CD4-positive, CD25-positive, alpha-beta regulatory T cell (primary cell): ENCODE measurements around the gene EIF3K. TPM values are rescaled to one million over a fixed set of nuclear protein-coding genes. Genes with fewer than 3 reads are reported as not detected.
A peak's percentile ranks its signal among the peaks of the same experiment; 100 is the strongest.

Experiments
- ATAC-seq, 2 donors: fragments of 150-1000 bp; cut with Tn5 transposase; one replicate each; pipeline ENCODE4 v1.10.0; 2021; ENCODE audit warnings: low read depth in 2 of 2, moderate number of reproducible peaks in 2 of 2, moderate library complexity in 1 of 2
- DNase-seq, 3 donors: peaks; one replicate each; pipeline versions ENCODE4 v3.0.0 to v3.0.0-alpha.2; 2012 to 2022; ENCODE audit warnings: mixed read lengths in 1 of 3
- H3K27ac ChIP-seq: one replicate; pipeline ENCODE4 v1.7.0; 2013; ENCODE audit warnings: mild to moderate bottlenecking, low read length; ENCODE audit not compliant: insufficient read depth, poor library complexity, severe bottlenecking
- H3K27me3 ChIP-seq: one replicate; pipeline ENCODE4 v1.7.0; 2013; ENCODE audit warnings: low read length; ENCODE audit not compliant: control insufficient read depth, insufficient read depth
- H3K36me3 ChIP-seq: one replicate; pipeline ENCODE4 v1.7.0; 2013; ENCODE audit warnings: mild to moderate bottlenecking, low read length, moderate library complexity; ENCODE audit not compliant: control insufficient read depth, insufficient read depth
- H3K4me1 ChIP-seq: 2 replicates; pipeline ENCODE4 v1.7.0; 2013; ENCODE audit warnings: mild to moderate bottlenecking, low read length; ENCODE audit not compliant: insufficient read depth, control insufficient read depth, poor library complexity, severe bottlenecking
- H3K4me3 ChIP-seq: one replicate; pipeline ENCODE4 v1.7.0; 2013; ENCODE audit warnings: low read depth, mild to moderate bottlenecking, low read length, moderate library complexity
- H3K9me3 ChIP-seq, 2 experiments: 1 replicate in 1 of 2; 2 replicates in 1 of 2; pipeline ENCODE4 v1.7.0; 2013; ENCODE audit warnings: low read length in 2 of 2, mild to moderate bottlenecking in 1 of 2, moderate library complexity in 1 of 2; ENCODE audit not compliant: control insufficient read depth in 2 of 2
- H3K27ac Mint-ChIP-seq, 3 donors: one replicate each; pipeline ENCODE4 v1.8.0; 2020 to 2022; ENCODE audit warnings: mild to moderate bottlenecking in 3 of 3, mixed read lengths in 3 of 3, moderate library complexity in 2 of 3
- H3K27me3 Mint-ChIP-seq: one replicate; pipeline ENCODE4 v1.8.0; 2022; ENCODE audit warnings: mild to moderate bottlenecking, mixed read lengths
- H3K36me3 Mint-ChIP-seq: one replicate; pipeline ENCODE4 v1.8.0; 2020; ENCODE audit warnings: mixed read lengths
- H3K4me1 Mint-ChIP-seq, 4 donors: one replicate each; pipeline ENCODE4 v1.8.0; 2020 to 2022; ENCODE audit warnings: mixed read lengths in 4 of 4, mild to moderate bottlenecking in 1 of 4
- H3K4me3 Mint-ChIP-seq, 4 donors: one replicate each; pipeline ENCODE4 v1.8.0; 2020 to 2022; ENCODE audit warnings: mild to moderate bottlenecking in 4 of 4, mixed read lengths in 4 of 4, moderate library complexity in 3 of 4
- H3K9me3 Mint-ChIP-seq, 7 donors: one replicate each; pipeline ENCODE4 v1.8.0; 2020 to 2022; ENCODE audit warnings: mixed read lengths in 7 of 7, mild to moderate bottlenecking in 3 of 7, moderate library complexity in 2 of 7
- polyA plus RNA-seq, 4 donors: library from polyadenylated mRNA; unstranded; fragments of 300-500 nt; fragmentation: Illumina TruSeq; gene quantifications; one replicate each; pipeline ENCODE4 v1.2.3, GENCODE V29; 2021
- total RNA-seq: library from RNA; stranded (reverse); gene quantifications from one replicate; pipeline ENCODE4 v1.2.3, GENCODE V29; 2022

Gene EIF3K
- total and polyA plus RNA-seq, 5 donors from 2014 or later = 319 to 508 (median 474) TPM

DNA sequence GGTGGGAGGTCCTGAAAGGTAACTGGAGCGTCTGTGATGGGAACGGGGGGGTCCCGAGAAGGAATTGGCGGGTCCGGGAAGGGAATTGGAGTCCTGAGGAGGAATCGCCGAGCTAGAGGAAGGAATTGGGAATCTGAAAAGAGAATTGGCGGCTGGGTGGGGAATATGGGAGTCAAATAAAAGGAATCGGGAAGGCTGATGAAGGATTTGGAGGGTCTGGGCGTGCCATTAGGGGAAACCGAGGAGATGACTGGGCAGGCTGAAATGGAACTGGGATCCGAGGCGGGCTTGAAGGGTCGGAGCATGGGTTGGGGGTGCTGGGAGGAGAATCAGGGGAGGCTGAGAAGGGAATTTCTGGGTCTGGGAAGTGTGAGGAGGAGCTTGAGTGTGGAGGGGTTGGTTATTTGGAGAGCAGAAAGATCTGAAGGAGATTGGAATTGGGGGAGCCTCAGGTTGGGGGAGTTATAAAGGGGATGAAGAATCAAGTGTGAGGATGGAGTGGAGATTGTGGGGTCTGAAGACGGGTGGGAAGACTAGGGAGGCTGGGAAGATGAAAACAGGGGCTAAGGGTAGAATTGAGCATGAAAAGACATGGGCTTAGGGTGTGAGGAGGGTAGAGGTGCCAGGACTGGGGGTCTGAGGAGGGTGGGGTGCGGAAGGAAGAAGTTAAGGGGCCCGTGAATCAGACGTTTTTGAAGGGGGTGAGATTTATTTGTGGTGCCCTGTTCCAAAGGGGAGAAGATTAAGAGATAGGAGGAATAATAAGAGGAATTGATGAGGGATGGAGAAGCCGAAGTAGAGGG is 29.2 kb downstream of the EIF3K start:
- Histone ChIP-seq H3K4me3 (peak overlapping the region; percentile 97), H3K27ac (peak overlapping the region; percentile 71), H3K27me3 (no peaks in the 10 kb centered on the region), H3K9me3 (no peaks in the 10 kb centered on the region), H3K36me3 (no peaks in the 10 kb centered on the region), H3K4me1 (peaks cover 50% of the 10 kb centered on the region)
- ATAC-seq (no peak), DNase-seq (no peak)
- Mint-ChIP-seq H3K4me1 (peaks cover 8 to 54% (median 34%) of the 10 kb centered on the region in 4 donors), H3K9me3 (peaks cover 0 to 2% (median 0%) of the 10 kb centered on the region in 7 donors), H3K27me3 (no peaks in the 10 kb centered on the region), H3K27ac (peak overlapping the region; percentile 95 to 98 (median 95)), H3K4me3 (peak overlapping the region; percentile 91 to 98 (median 96)), H3K36me3 (peaks cover 2% of the 10 kb centered on the region)

DNA sequence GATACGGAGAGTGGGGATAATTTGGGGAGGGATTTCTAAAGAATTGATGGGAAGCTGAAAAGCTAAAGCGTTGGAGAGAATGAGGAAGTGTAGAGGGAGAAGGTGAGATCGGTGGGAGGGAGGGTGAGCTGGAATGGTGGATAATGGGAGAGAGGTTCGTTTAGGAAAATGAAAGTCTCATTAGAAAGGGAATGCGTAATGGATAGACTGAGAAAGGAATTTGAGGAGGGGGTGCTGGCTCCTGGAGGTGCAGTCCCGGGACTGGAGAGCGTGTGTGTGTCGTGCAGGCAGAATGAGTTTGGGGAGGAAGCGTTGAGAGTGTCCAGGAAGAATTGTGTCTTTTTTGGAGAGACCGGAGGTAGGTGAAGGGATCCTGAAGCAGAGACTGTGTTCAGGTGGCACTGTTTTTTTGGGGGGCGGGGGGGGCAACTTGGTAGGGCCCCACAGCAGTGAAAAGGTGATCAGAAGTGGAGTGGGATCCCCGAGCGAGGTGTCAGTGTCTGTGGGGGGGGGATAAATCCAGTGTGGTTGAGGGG is 29.8 kb downstream of the EIF3K start:
- peaks cover 2% of the 10 kb centered on the region for H3K36me3 Mint-ChIP-seq
- peak overlapping the region; percentile 91 to 98 (median 96) for H3K4me3 Mint-ChIP-seq
- peaks cover 5% of the 10 kb centered on the region for H3K27me3 Mint-ChIP-seq
- peaks cover 57% of the 10 kb centered on the region for H3K4me1 ChIP-seq
- peaks cover 15 to 61% (median 40%) of the 10 kb centered on the region in 4 donors for H3K4me1 Mint-ChIP-seq
- no peaks in the 10 kb centered on the region for H3K36me3 ChIP-seq
- no peaks in the 10 kb centered on the region for H3K9me3 ChIP-seq
- H3K4me3 ChIP-seq = peak overlapping the region; percentile 97
- H3K27me3 ChIP-seq = no peaks in the 10 kb centered on the region
- no peak for ATAC-seq
- peaks cover 0 to 2% (median 0%) of the 10 kb centered on the region in 7 donors for H3K9me3 Mint-ChIP-seq
- no peak for DNase-seq
- H3K27ac ChIP-seq = peak overlapping the region; percentile 43
- peak overlapping the region; percentile 95 to 98 (median 95) for H3K27ac Mint-ChIP-seq

DNA sequence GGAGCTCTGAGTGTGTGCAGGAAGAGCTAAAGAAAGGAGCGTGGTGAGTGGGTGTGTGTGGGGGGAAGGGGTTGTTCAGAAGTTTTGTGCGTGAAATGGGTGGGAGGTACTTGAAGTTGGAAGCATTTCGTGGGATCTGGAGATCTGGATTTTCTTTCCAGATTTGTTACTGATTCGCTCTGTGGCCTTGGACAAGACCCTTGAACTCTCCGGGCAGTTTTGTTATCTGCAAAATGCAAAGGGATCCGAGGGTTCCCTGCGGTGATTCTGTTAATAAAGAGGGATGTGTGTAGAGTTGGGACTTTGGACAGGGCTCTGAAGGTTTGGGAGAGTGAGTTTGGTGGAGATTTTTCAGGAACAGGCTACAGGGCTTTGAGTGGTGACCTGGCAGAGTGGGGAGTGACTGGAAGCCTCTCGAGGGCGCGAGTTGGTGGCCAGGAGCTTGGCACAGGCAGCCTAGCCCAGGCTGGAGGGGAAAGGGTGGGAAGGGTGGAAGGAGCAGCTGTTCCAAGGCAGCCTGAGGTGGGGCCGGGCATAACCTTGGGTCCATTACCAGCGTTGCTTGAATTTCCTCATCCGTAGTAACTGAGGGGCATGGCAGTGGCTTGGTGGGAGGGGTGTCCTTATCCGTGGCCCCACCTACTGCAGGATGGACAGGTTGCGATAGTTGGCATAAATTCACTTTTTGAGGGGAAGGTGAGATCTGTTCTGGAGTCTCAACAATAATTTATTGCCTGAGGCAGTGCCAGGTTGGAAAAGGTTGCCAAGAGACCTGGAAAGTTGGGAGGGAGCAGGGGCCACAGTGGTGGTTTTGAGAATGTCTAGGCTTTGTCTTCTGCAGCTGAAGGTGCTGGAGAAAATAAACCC is 30.6 kb downstream of the EIF3K start:
- Histone ChIP-seq H3K4me3 (peak overlapping the region; percentile 97), H3K27me3 (no peaks in the 10 kb centered on the region), H3K36me3 (peaks cover 3% of the 10 kb centered on the region), H3K4me1 (peaks cover 64% of the 10 kb centered on the region), H3K27ac (peak overlapping the region; percentile 43), H3K9me3 (no peaks in the 10 kb centered on the region)
- peak overlapping the region; percentile 91 to 98 (median 96) for H3K4me3 Mint-ChIP-seq
- H3K36me3 Mint-ChIP-seq = peaks cover 2% of the 10 kb centered on the region
- H3K9me3 Mint-ChIP-seq = peaks cover 0 to 2% (median 0%) of the 10 kb centered on the region in 7 donors
- peaks cover 17 to 66% (median 44%) of the 10 kb centered on the region in 4 donors for H3K4me1 Mint-ChIP-seq
- peaks cover 5% of the 10 kb centered on the region for H3K27me3 Mint-ChIP-seq
- DNase-seq = no peak
- no peak for ATAC-seq
- peak overlapping the region; percentile 78 to 95 (median 95) for H3K27ac Mint-ChIP-seq

DNA sequence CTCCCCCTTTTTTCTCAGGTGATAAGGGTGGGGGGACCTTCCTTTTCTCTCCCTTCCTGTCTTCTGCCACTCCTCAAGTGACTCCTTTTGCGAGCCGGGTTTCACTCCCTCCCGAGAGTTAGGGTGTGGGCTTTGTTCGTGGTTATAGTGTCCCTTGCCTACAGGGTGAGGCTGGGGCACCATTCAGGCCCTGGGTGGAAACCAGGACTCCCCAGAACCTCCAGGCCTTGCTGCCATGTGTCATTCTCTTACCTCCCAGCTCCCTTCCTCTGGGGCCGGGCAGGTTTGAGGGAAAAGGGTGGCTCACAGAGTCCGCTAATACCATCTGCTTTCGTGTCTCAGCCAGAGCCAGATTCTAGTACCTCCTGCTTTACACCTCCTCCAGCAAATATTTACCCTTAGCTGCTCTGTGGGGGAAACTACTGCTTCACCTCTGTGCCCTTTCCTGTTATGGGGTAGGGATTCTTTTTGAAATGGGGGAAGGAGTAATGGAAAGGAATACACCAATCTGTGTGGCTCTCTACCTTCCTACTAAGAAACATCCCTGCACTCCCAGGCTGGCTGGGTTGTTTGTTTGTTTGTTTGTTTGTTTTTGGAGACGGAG is 31.3 kb downstream of the EIF3K start:
- peaks cover 2% of the 10 kb centered on the region for H3K36me3 Mint-ChIP-seq
- DNase-seq (peak in 1 of 3 donors; percentile 60), ATAC-seq (no peak)
- Histone ChIP-seq H3K9me3 (no peaks in the 10 kb centered on the region), H3K27ac (peak overlapping the region; percentile 43), H3K36me3 (peaks cover 6% of the 10 kb centered on the region), H3K27me3 (no peaks in the 10 kb centered on the region), H3K4me3 (peak overlapping the region; percentile 97), H3K4me1 (peaks cover 71% of the 10 kb centered on the region)
- H3K27ac Mint-ChIP-seq = peak overlapping the region; percentile 62 to 95 (median 88)
- H3K27me3 Mint-ChIP-seq = peaks cover 5% of the 10 kb centered on the region
- peaks cover 0 to 2% (median 0%) of the 10 kb centered on the region in 7 donors for H3K9me3 Mint-ChIP-seq
- H3K4me1 Mint-ChIP-seq = peaks cover 23 to 74% (median 50%) of the 10 kb centered on the region in 4 donors
- peak overlapping the region; percentile 91 to 98 (median 96) for H3K4me3 Mint-ChIP-seq

DNA sequence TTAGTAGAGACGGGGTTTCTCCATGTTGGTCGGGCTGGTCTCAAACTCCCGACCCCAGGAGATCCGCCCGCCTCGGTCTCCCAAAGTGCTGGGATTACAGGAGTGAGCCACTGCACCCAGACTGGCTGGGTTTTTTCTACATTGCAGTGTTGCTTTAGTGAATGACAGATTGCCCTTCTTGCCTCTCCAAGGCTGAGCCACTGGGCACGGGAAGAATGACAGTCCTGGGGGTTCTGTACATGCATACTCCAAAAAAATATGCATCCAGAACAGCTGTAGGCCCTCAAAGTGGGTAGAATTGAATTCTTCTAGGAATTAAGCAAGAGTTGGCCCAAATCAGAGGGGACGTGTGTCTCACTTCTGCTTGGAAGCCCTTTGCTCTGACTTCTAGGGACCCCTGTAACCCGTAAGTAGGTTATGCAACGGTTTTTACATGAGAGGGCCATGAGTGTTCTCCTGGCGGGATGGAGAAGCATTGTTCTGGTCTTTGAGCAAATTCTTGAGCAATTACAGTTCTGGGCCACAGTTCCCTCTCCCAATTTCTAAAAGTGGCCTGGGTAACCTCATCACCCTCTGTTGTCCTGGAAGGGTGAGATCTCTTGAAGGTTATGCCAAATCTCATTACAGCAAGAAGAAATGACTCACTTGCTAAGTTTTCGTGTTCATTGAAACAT is 32.1 kb downstream of the EIF3K start:
- Mint-ChIP-seq H3K4me3 (peak overlapping the region; percentile 91 to 98 (median 96)), H3K36me3 (peaks cover 2% of the 10 kb centered on the region), H3K27me3 (peaks cover 5% of the 10 kb centered on the region), H3K4me1 (peaks cover 27 to 82% (median 58%) of the 10 kb centered on the region in 4 donors), H3K27ac (peak overlapping the region in 1 of 3 donors; percentile 86), H3K9me3 (peaks cover 0 to 2% (median 0%) of the 10 kb centered on the region in 7 donors)
- no peaks in the 10 kb centered on the region for H3K9me3 ChIP-seq
- peaks cover 6% of the 10 kb centered on the region for H3K36me3 ChIP-seq
- peak overlapping the region; percentile 15 for H3K27ac ChIP-seq
- no peaks in the 10 kb centered on the region for H3K27me3 ChIP-seq
- peak overlapping the region; percentile 21 for H3K4me3 ChIP-seq
- H3K4me1 ChIP-seq = peaks cover 79% of the 10 kb centered on the region
- no peak for ATAC-seq
- no peak for DNase-seq

DNA sequence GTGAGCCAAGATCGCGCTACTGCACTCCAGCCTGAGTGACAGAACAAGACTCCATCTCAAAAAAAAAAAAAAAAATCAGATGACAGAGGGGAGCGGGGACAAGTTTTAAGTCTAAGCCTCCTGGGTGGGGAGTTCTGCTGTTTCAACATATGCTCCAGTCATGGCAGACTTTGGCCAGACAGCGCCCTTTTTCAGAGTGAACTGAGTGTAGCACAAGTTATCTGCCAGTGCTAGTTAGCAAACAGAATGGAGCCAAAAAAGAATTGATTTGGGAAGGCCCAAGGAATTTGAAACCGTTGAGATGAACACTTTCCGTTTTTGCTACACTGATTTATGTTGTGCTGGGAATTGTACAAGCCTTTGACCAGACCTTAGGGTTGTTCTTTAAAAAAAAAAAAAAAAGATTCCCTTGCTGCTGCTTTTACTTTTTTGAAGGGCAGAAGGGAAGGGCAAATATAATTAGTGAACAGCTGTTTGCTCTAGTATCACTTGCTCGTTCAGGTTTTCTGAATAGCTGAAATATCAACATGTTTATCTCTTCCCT is 34.1 kb downstream of the EIF3K start:
- peak overlapping the region; percentile 13 for H3K4me3 ChIP-seq
- H3K4me3 Mint-ChIP-seq = peak overlapping the region in 3 of 4 donors; percentile 0 to 79 (median 47)
- H3K27me3 Mint-ChIP-seq = peaks cover 5% of the 10 kb centered on the region
- H3K27ac ChIP-seq = peak overlapping the region; percentile 17
- H3K9me3 Mint-ChIP-seq = peaks cover 0 to 1% (median 0%) of the 10 kb centered on the region in 7 donors
- DNase-seq (no peak), ATAC-seq (no peak)
- no peaks in the 10 kb centered on the region for H3K27me3 ChIP-seq
- no peaks in the 10 kb centered on the region for H3K9me3 ChIP-seq
- H3K27ac Mint-ChIP-seq = peak overlapping the region; percentile 41 to 55 (median 43)
- H3K36me3 Mint-ChIP-seq = peaks cover 5% of the 10 kb centered on the region
- peaks cover 93% of the 10 kb centered on the region for H3K4me1 ChIP-seq
- H3K4me1 Mint-ChIP-seq = peaks cover 45 to 96% (median 73%) of the 10 kb centered on the region in 4 donors
- H3K36me3 ChIP-seq = peaks cover 6% of the 10 kb centered on the region
